Measurements from ENCODE around the gene MYO7B.

MYO7B gene

DNA sequence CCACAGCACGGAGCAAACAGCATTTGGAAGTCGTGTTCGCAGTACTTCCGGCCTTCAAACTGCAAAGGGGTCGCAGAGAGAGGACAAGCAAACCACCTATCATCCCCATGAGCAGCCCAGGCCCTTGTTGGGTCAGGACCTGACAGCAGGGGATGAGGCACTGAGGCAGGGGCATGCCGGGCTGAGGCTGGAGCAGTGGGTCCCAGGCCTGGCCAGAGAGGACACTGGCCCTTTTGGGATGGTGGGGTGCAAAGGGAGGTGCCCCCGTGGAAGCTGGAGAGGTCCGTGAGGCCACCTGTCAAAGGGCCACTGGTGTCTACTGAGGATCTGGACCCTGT lies 119.3 kb downstream of the MYO7B start:
- H3K9ac ChIP-seq (ENCODE audit: low read length), result no peak overlapping the region
- H3K36me3 ChIP-seq (ENCODE audit: insufficient read depth, low read length), result no peaks in the 10 kb centered on the region
- H3K79me2 ChIP-seq (ENCODE audit: insufficient read depth, low read length), result no peaks in the 10 kb centered on the region
- no peaks in the 10 kb centered on the region for H3F3A ChIP-seq (ENCODE audit: insufficient read depth, low read length)
- H3K4me3 ChIP-seq (ENCODE audit: low read depth, low read length, poor library complexity, severe bottlenecking), result no peak overlapping the region
- H3K4me2 ChIP-seq (ENCODE audit: low read length), result no peak overlapping the region
- H3K4me1 ChIP-seq (ENCODE audit: insufficient read depth, low read length, severe bottlenecking), result no peaks in the 10 kb centered on the region
- H3K9me2 ChIP-seq (ENCODE audit: low read depth, low read length), result no peaks in the 10 kb centered on the region
- TF ChIP-seq, protein P1, sequence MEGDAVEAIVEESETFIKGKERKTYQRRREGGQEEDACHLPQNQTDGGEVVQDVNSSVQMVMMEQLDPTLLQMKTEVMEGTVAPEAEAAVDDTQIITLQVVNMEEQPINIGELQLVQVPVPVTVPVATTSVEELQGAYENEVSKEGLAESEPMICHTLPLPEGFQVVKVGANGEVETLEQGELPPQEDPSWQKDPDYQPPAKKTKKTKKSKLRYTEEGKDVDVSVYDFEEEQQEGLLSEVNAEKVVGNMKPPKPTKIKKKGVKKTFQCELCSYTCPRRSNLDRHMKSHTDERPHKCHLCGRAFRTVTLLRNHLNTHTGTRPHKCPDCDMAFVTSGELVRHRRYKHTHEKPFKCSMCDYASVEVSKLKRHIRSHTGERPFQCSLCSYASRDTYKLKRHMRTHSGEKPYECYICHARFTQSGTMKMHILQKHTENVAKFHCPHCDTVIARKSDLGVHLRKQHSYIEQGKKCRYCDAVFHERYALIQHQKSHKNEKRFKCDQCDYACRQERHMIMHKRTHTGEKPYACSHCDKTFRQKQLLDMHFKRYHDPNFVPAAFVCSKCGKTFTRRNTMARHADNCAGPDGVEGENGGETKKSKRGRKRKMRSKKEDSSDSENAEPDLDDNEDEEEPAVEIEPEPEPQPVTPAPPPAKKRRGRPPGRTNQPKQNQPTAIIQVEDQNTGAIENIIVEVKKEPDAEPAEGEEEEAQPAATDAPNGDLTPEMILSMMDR (IDR thresholded peaks at IDR 0.05; ENCODE audit: low read length), result no peak
- no peak for TF ChIP-seq EZH2 (IDR thresholded peaks at IDR 0.05; ENCODE audit: borderline replicate concordance, low read length)
- no peaks in the 10 kb centered on the region for H4K20me1 ChIP-seq (ENCODE audit: insufficient read depth, low read length)
- no peaks in the 10 kb centered on the region for H3K9me3 ChIP-seq (ENCODE audit: low read length)
- H3K27me3 ChIP-seq (ENCODE audit: insufficient read depth, low read length), result peaks cover 8% of the 10 kb centered on the region; the same call in 1 of the 2 replicates
- no peak overlapping the region for H3K27ac ChIP-seq (ENCODE audit: low read depth, low read length, poor library complexity, severe bottlenecking)
- no peak overlapping the region for H2AFZ ChIP-seq (ENCODE audit: low read length)

DNA sequence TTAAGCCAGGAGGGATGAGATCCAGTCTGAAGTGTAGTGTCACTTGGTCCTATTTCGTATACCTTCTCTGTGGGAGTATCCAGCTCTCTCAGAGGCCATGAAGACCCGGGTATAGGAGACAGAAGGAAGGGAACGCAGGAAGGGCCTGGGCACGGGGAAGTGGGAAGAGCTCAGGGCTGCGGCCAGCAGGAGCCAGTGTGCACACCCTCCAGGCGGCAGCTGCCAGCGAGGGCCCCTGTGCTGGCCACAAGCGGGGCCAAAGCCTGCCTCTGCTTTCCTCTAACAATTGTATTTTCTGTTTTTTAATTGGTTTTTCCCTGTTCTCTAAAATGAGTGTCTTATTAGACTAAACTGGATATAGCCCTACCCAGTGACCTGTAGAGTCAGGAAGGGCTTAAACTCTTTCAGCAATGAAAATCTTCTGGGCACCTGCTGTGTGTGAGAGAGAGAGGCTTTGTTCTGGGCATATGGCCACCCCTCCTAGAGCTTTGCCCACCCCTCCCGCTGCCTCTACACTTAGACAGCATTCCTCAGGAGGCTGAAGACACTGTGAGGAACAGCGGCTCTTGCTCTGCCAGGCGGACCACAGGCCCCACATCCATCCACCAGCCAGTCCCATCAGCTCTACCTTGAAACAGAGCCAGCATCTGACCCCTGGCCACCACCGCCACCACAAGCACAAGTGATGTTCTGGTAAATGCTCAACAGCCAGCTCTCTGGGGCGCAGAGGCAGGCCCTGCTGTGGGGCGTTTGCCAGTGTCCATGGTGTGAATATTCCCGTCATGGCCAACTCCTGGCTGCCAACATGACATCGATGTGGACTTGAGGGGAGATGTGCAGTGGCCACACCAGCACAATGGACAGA lies 120.0 kb downstream of the MYO7B start:
- H2AFZ ChIP-seq (ENCODE audit: low read length), result no peak overlapping the region
- peaks cover 10% of the 10 kb centered on the region; the same call in 1 of the 2 replicates for H3K27me3 ChIP-seq (ENCODE audit: insufficient read depth, low read length)
- no peak overlapping the region for H3K9ac ChIP-seq (ENCODE audit: low read length)
- H4K20me1 ChIP-seq (ENCODE audit: insufficient read depth, low read length), result no peaks in the 10 kb centered on the region
- no peaks in the 10 kb centered on the region for H3K9me2 ChIP-seq (ENCODE audit: low read depth, low read length)
- H3K4me3 ChIP-seq (ENCODE audit: low read depth, low read length, poor library complexity, severe bottlenecking), result no peak overlapping the region
- H3K79me2 ChIP-seq (ENCODE audit: insufficient read depth, low read length), result no peaks in the 10 kb centered on the region
- no peaks in the 10 kb centered on the region for H3K36me3 ChIP-seq (ENCODE audit: insufficient read depth, low read length)
- TF ChIP-seq EZH2 (IDR thresholded peaks at IDR 0.05; ENCODE audit: borderline replicate concordance, low read length), result no peak
- TF ChIP-seq, protein P1 (IDR thresholded peaks at IDR 0.05; ENCODE audit: low read length), result no peak
- no peaks in the 10 kb centered on the region for H3K9me3 ChIP-seq (ENCODE audit: low read length)
- no peaks in the 10 kb centered on the region for H3K4me1 ChIP-seq (ENCODE audit: insufficient read depth, low read length, severe bottlenecking)
- no peak overlapping the region for H3K27ac ChIP-seq (ENCODE audit: low read depth, low read length, poor library complexity, severe bottlenecking)
- no peak overlapping the region for H3K4me2 ChIP-seq (ENCODE audit: low read length)
- no peaks in the 10 kb centered on the region for H3F3A ChIP-seq (ENCODE audit: insufficient read depth, low read length)

DNA sequence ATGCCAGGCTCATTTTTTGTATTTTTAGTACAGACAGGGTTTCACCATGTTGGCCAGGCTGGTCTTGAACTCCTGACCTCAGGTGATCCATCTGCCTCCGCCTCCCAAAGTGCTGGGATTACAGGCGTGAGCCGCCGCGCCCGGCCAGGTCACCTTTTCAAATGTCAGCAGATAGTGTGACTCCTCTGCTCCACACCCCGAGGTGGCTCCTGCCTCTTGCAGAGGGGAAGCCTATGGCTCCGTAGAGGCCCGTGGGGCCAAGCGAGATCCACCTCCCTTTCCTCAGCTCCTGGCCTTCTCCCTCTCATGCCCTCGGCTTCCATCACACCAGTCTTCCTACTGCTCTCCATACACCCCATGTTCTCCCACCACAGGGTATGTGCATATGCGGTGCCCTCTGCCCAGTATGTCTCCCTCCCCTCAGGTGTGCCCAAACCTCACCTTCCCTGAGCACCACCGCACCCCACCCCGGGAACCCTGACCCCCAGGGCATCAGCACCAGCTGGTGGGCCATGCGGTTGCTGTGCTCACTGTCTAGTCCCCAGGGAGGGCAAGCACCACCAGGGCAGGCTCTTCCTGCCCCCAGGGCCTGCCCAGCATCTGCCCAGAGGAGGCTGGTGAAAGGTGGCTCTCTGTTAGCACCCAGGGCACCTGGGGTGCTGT lies 121.2 kb downstream of the MYO7B start:
- H4K20me1 ChIP-seq (ENCODE audit: insufficient read depth, low read length), result no peaks in the 10 kb centered on the region
- no peak overlapping the region for H3K27ac ChIP-seq (ENCODE audit: low read depth, low read length, poor library complexity, severe bottlenecking)
- peaks cover 10% of the 10 kb centered on the region; the same call in 1 of the 2 replicates for H3K27me3 ChIP-seq (ENCODE audit: insufficient read depth, low read length)
- H3K4me2 ChIP-seq (ENCODE audit: low read length), result no peak overlapping the region
- H3K79me2 ChIP-seq (ENCODE audit: insufficient read depth, low read length), result no peaks in the 10 kb centered on the region
- no peaks in the 10 kb centered on the region for H3K9me3 ChIP-seq (ENCODE audit: low read length)
- H3K36me3 ChIP-seq (ENCODE audit: insufficient read depth, low read length), result no peaks in the 10 kb centered on the region
- no peak overlapping the region for H2AFZ ChIP-seq (ENCODE audit: low read length)
- no peak for TF ChIP-seq EZH2 (IDR thresholded peaks at IDR 0.05; ENCODE audit: borderline replicate concordance, low read length)
- TF ChIP-seq, protein P1 (IDR thresholded peaks at IDR 0.05; ENCODE audit: low read length), result no peak
- no peaks in the 10 kb centered on the region for H3K9me2 ChIP-seq (ENCODE audit: low read depth, low read length)
- no peaks in the 10 kb centered on the region for H3K4me1 ChIP-seq (ENCODE audit: insufficient read depth, low read length, severe bottlenecking)
- H3K9ac ChIP-seq (ENCODE audit: low read length), result no peak overlapping the region
- no peaks in the 10 kb centered on the region for H3F3A ChIP-seq (ENCODE audit: insufficient read depth, low read length)
- no peak overlapping the region for H3K4me3 ChIP-seq (ENCODE audit: low read depth, low read length, poor library complexity, severe bottlenecking)

All from OCI-LY1 (cell line).